Ishikawa (cell line): ENCODE data around the gene TAF4.

ENCODE experiments used
- CEBPB ChIP-seq: IDR thresholded peaks from 2 replicates; pipeline ENCODE4 v1.6.1; 2012
- EP300 ChIP-seq: IDR thresholded peaks from 2 replicates; pipeline ENCODE4 v1.6.1; 2012; ENCODE audit warnings: borderline replicate concordance
- MAX ChIP-seq: IDR thresholded peaks from 2 replicates; pipeline ENCODE4 v1.6.1; 2012
- REST ChIP-seq: IDR thresholded peaks from 2 replicates; pipeline ENCODE4 v1.6.1; 2012; ENCODE audit warnings: low read depth, mild to moderate bottlenecking
- TAF1 ChIP-seq: IDR thresholded peaks from 2 replicates; pipeline ENCODE4 v1.6.1; 2012; ENCODE audit warnings: low read depth, mild to moderate bottlenecking

GRCh38 chr20:61940976-61941720 lies 124.5 kb downstream of the TAF4 start:
- TF ChIP-seq EP300 (no peak), CEBPB (no peak), MAX (no peak), REST (no peak), TAF1 (no peak)
